ENCODE measurements around the gene HEMK1. TPM values are rescaled to one million over a fixed set of nuclear protein-coding genes. Genes with fewer than 3 reads are reported as not detected.

Gene HEMK1
- total RNA-seq, 2 donors from 2014 or later, result 8.5 to 17.1 TPM

DNA sequence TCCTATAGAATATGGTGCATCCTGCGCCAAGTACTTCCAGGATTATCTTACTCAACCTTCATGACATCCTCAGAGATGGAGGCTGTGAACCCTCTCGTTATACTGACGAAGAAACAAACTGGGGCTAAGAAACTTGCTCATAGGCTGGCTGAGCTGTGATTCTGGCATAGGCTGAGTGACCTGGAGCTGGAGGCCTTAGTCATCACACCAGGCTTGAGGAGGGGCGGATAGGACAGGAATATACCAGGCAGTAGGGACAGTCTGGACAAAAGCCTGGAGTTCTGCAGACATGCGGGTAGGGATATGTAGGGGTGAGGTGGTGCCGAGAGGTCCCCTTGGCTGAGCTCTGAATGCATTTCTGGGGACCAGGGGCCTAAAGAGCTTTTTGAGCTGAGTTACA, 18.1 kb downstream of the HEMK1 start:
- no peaks in the 10 kb centered on the region for H3K9me3 ChIP-seq
- no peak overlapping the region for H3K27ac ChIP-seq
- H3K4me1 ChIP-seq (replicated peaks), result no peaks in the 10 kb centered on the region
- TF ChIP-seq, protein P1, sequence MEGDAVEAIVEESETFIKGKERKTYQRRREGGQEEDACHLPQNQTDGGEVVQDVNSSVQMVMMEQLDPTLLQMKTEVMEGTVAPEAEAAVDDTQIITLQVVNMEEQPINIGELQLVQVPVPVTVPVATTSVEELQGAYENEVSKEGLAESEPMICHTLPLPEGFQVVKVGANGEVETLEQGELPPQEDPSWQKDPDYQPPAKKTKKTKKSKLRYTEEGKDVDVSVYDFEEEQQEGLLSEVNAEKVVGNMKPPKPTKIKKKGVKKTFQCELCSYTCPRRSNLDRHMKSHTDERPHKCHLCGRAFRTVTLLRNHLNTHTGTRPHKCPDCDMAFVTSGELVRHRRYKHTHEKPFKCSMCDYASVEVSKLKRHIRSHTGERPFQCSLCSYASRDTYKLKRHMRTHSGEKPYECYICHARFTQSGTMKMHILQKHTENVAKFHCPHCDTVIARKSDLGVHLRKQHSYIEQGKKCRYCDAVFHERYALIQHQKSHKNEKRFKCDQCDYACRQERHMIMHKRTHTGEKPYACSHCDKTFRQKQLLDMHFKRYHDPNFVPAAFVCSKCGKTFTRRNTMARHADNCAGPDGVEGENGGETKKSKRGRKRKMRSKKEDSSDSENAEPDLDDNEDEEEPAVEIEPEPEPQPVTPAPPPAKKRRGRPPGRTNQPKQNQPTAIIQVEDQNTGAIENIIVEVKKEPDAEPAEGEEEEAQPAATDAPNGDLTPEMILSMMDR (IDR thresholded peaks at IDR 0.05), result no peak
- TF ChIP-seq POLR2A (IDR thresholded peaks at IDR 0.05) (no peak), POLR2AphosphoS5 (IDR thresholded peaks at IDR 0.05) (no peak)
- intact Hi-C loops (cut with DNase I), result no loop called here
- H3K4me3 ChIP-seq, result no peak overlapping the region
- WGBS, result 84% methylated on average over 6 of the region's 6 CpGs
- no peaks in the 10 kb centered on the region for H3K36me3 ChIP-seq
- DNase-seq (ENCODE audit: low spot score), result no peak
- no peaks in the 10 kb centered on the region for H3K27me3 ChIP-seq (replicated peaks; ENCODE audit: insufficient read depth)

DNA sequence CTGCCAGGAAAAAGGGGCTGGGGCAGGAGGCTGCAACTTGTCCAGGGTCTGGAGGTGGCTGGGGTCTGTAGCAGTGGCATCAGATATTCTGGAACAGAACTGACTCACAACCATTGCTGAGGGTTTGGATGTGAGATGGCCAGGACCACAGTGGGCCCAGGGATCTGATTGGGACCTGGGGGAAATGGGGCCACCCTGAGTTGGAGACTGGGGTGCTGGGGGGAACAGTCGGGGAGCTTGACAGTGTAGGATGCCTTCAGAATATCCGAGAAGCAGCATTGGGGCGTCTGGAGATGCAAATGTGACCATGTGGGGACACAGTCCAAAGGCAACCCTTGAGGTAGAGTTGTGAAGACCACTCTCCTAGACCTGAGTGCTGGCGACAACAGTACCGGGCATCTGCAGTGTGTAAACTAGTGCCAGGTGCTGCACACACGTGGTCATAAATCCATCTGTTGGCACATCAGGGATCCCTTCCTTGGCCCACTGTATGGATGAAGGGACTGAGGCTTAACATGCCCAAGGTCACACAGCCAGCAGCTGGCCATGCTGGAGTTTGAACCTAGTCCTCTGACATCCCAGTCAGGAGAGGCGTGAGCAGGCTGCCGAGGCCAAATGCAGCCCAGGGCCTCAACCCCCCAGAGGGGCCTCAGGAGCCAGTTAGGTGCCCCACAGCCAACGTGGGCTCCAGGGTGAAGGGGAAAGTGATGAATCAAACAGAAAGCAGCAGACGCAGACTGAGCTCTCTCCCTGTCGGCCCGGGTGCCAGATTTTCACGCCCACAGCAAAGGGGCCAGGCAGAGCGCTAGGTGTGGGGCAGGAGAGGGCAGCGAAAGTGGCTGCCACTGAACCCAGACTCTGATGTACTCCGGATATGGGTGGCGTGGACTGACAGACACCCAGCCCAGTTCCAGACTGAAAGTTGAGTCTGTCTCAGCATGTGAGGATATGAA, 18.8 kb downstream of the HEMK1 start:
- intact Hi-C loops (cut with DNase I), result no loop called here
- no peak overlapping the region for H3K27ac ChIP-seq
- DNase-seq (ENCODE audit: low spot score), result no peak
- no peaks in the 10 kb centered on the region for H3K27me3 ChIP-seq (replicated peaks; ENCODE audit: insufficient read depth)
- no peak overlapping the region for H3K4me3 ChIP-seq
- no peaks in the 10 kb centered on the region for H3K4me1 ChIP-seq (replicated peaks)
- H3K36me3 ChIP-seq, result no peaks in the 10 kb centered on the region
- no peak for TF ChIP-seq POLR2A (IDR thresholded peaks at IDR 0.05)
- TF ChIP-seq, protein P1 (IDR thresholded peaks at IDR 0.05), result no peak
- no peak for TF ChIP-seq POLR2AphosphoS5 (IDR thresholded peaks at IDR 0.05)
- H3K9me3 ChIP-seq, result no peaks in the 10 kb centered on the region
- 54% methylated on average over 17 of the region's 17 CpGs for WGBS

DNA sequence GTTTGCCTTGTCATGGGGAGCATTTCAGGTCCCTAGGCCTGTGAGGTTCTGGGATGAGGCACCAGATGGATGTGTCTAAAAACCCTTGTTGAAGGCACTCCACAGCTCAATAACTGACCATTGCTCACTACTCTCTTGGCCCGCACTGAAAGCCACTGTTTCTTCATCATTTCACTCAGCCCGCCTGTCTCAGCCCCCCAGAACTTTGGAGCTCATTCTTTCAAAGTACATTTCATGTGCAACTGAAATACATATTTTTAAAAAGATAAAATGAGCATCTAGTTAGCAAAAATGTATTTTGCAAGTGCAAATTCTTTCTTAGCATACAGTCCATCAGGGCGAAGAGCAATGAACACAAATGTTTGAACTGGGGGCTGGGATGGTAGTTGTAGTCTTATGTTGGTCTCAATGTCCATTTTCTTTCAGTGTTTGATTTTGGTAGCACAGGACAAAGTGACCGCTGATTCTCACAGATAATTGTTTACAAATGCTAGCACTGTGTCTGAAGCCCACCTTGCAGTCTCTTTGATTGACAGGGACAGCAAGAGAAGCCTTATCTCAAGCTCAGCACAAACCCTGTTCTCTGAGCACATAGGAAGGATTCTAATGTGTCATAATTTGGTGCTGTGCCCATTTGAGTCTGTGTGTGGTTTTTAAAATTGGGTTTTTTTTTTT, 19.6 kb downstream of the HEMK1 start:
- Histone ChIP-seq H3K9me3 (no peaks in the 10 kb centered on the region), H3K4me1 (replicated peaks) (peaks cover 2% of the 10 kb centered on the region), H3K4me3 (no peak overlapping the region), H3K27me3 (replicated peaks; ENCODE audit: insufficient read depth) (no peaks in the 10 kb centered on the region), H3K27ac (no peak overlapping the region), H3K36me3 (no peaks in the 10 kb centered on the region)
- WGBS, result 71% methylated on average over 4 of the region's 4 CpGs
- intact Hi-C loops (cut with DNase I), result no loop called here
- TF ChIP-seq, protein P1 (IDR thresholded peaks at IDR 0.05), result no peak
- TF ChIP-seq POLR2AphosphoS5 (IDR thresholded peaks at IDR 0.05), result no peak
- no peak for TF ChIP-seq POLR2A (IDR thresholded peaks at IDR 0.05)
- DNase-seq (ENCODE audit: low spot score), result no peak

DNA sequence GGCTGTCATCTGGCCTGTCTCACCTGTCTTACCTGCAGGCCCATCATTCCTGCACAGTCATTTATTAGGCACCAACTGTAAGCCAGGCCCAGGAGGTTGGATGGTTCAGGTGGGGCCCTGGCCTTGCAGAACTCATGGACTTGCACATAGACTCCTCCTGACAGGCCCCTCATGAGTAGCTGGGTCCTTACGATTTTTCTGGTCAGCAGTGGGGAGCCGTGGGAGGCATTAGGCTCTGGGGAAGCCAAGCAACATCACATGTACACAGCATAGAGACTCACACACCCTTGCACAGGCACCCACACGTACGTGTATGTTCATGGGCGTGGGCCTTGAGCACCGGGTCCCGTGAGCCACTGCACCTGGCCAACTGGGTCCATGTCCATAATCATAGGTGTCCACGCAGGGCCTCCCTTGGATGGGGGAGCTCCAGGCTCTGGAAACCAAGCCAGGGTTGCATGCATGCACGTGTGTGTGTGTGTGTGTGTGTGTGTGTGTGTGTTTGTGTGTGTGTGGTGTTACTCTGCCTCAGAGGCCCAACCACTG, 21.9 kb downstream of the HEMK1 start:
- Histone ChIP-seq H3K36me3 (no peaks in the 10 kb centered on the region), H3K27ac (no peak overlapping the region), H3K27me3 (replicated peaks; ENCODE audit: insufficient read depth) (no peaks in the 10 kb centered on the region), H3K4me1 (replicated peaks) (peaks cover 2% of the 10 kb centered on the region), H3K9me3 (no peaks in the 10 kb centered on the region), H3K4me3 (no peak overlapping the region)
- DNase-seq (ENCODE audit: low spot score), result no peak
- WGBS, result 60% methylated on average over 9 of the region's 9 CpGs
- no peak for TF ChIP-seq POLR2AphosphoS5 (IDR thresholded peaks at IDR 0.05)
- TF ChIP-seq, protein P1 (IDR thresholded peaks at IDR 0.05), result peak in 1 of 4 experiments; percentile 0
- no peak for TF ChIP-seq POLR2A (IDR thresholded peaks at IDR 0.05)
- intact Hi-C loops (cut with DNase I), result no loop called here

Measured in prostate gland (tissue), 2 donors.